NCI-H2171 (cell line): Measurements from ENCODE around the gene TACC3.

ENCODE experiments used
- DNase-seq: peaks from one replicate; lab custom pipeline; 2025; lab: John Stamatoyannopoulos, UW

TACC3 gene

DNA sequence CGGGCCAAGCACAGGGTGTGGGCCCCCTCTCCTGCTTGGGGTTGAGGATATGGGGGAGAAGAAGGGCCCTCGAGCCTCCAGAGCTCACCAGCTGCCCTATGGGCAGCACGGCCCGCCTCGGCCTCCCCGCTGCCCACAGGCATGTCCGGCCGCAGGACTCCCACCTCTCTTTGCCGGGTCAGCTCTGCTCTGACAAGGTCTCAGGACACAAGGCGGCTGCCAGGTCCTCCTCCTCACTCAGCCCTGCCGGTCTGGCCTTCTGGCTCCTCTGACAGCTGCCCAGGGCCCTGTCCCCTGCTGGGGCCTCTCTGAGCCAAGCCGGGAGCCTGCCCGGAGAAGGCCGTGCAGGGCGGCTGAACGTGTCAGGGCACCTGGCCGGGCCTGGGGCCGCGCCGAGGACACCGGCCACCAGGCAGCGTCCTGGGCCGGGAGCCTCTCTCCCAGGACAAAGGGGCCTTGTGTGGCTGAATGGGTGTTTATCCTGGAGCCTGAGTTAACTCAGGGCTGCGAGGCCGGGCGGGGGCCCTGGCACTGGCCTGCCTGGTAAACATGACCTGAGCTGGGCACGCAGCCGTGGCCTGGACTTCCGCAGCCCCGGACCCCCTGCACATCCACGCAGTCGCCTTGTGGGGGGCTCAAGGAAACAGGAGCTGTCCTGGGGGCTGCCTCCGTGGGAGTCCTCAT lies 25.7 kb downstream of the TACC3 start:
- DNase-seq, result no peak

DNA sequence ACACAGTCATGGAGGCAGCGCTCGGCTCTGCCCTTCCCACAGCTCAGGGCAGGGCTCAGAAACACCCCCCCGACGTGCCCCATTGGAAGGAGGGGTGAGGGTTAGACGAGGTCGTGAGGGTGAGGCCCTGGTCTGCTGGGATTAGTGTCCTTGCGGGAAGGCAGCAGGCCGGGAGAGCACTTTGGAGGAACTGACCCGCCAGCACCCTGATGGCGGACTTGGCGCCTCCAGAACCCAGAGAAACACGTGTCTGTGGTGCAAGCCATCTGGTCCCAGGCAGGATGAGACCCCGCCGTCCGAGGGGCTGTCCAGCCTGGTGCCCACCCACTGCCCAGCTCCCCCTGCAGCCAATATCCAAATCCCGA lies 26.3 kb downstream of the TACC3 start:
- DNase-seq, result no peak

DNA sequence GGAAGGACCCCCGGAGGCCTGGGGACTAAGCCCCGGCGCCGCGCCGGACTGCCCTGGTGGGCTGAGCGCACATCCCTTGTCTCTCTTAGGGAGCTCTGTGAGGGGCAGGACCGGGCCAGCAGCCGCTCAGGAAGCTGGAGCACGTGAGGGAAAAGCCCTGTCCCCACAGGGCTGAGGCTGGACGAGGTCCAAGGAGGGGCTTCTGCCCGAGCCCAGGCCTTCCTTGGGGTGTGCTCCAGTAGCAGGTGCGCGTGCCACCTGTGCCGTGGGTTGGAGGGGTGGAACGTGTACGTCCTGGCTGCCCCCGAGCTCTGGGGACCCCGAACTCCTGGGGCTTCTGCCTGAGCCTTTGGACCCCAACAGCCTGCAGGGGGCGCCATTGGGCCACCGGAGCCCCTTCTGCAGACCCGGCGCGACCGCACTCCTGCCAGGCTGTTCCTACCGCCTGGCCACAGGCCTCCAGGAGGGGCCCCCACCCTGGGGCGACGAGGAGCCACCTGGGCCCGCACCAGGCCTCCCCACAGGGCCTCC lies 27.2 kb downstream of the TACC3 start:
- peak; percentile 48 for DNase-seq

DNA sequence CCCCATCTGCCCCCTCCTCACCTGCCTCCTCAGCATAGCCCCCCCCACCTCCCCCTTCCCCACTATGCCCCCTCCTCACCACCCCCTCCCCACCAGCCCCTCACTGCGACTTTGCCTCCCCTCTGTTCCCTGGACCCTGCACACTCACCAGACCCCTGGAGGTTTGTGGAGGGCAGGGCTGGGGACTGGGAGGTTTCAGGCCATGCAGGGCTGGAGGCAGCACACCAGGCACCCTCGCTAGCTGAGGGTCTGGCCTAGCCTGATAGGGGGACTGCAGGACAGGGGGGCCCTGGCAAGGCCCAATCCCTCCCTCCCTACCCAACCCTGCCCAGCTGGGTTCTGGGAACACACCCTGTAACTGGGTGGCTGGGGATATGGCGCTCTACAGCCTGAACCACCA lies 28.0 kb downstream of the TACC3 start:
- no peak for DNase-seq

DNA sequence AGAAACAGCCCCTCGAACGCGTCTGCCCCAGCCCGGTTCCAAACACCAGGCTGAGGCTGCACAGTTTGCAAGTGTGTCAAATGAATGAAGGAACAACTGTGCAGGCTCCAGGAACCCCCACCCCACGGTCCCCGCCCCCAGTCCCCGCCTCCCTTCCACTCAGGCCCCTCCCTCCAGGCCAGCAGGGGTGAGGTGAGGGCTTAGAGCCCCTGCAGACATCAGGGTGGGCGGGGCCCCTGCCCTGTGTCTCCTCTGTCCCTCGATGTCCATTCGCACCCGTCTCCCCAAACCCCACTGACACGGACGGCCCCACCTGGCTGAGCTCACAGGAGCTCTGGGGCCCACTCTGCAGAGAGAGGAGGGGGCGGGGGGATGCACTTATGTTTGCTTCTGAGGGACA lies 28.5 kb downstream of the TACC3 start:
- DNase-seq, result no peak

DNA sequence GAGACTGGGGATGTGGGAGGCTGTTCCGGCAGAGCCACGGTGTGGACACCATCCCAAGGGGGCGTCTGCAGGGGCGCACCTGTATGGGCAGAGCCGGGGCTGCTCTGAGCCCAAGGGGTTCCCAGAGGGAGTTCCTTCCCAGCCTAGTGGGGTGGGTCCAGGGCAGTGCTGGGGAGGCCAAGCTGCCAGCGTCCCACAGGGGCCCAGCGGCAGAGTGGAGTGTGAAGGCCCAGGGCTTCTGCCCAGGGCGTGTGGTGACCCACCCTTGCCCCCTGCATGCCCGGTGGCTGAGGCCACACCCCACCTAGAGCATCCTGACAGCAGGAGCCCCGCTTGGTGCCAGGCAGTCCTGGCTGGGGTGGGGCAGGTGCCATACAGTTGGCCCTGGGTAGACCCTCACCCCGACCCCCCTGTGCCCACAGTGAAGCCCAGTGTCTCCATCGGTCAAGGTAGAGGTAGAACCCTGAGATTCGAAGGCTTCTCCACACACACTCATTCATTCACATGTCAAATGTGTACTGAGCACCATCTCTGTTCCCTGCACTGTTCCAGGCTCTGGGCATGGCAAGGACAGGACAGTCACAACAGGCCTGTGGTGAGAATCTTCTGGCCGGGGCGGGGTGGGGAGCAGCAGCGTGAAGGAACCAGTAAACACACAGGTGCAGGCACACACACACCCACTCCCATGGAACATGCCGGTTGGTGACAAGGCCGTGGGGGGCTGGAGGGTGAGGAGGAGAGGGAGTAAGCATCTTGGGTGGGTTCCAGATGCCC lies 29.2 kb downstream of the TACC3 start:
- no peak for DNase-seq

DNA sequence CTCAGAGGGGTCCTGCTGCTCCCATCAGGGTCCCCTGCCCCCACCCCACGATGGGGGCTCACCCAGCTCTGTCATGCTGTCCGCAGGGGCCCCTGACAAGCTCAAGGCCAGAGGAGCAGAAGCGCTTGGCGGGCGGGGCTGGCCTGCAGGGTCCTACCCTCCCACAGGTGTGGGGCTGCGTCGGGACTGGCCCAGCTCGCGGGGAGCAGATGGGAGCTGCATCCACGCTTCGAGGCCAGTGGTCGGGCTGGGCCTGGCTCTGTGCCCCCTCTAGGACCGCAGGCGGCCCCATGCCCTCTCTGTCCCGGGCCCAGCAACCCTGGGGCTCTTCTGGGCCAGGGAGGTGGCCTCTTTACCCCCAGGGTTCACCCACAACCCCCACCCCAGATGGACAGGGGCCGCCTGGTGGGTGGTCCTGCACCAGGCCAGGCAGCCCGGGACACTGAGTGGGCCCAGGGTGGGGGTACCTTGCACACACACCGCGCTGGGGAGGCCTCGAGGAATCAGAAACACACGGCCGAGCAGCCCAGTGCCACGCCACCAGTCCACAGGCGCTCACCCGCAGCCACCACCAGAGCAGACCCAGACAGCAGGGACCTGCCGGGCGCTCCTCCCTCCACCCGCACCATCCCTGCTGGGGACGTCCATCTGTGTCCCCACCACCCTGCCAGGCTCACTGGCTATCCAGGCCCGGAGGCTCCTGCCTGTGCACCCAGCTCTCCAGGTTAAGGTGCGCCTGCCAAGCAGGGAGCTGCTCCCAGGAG lies 30.0 kb downstream of the TACC3 start:
- no peak for DNase-seq

DNA sequence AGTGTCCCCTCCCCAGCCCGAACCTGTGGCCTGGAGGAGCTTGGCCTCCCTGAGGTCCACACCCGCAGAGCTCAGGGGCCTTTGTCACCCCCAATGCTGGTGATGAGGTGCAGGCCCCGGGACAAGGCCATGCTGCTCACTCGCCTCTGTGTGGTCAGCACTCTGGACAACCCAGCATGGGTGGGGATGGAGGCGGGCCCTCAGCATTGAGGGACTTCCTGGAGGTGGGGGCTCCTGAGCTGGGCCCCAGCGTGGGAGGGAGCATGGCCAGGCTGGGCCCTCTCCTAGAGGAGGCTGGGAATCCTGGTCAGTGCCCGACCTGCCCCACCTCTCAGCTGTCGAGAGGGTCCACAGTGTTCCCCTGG lies 30.6 kb downstream of the TACC3 start:
- no peak for DNase-seq

DNA sequence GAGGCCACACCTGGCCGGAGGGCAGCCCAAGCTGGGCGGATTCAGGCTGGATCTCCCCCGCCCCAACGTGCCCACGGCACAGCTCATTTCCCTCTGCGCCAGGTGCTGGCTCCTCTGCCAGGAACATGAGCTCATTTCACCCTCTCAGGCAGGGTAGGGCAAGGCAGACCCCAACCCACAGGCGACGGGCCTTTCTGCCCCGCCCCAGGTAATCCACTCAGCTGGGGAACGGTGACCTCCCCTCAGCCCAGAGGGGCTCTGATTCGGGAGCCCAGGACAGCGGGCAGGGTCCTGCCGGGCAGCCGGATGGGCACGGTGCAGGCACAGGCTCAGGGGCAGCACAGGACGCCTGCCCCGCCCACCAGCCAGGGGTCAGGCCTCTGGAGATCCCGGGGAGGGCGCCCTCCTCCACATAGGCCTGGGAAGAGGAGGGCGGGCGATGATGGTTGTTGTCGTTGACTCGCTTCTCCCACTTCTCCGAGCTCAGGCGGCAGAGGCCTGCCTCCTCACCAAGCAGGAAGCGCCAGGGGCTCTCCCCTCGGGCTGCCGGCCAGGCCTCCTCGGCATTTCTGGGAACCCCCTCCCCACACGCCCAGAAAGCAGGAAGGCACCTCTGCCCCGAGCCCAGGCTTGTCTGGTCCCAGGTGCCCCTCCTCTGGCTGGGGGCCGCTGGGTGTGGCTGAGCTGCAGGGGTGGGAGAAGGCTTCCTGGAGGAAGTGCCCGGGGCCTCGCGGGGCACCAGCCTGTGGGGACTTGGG lies 31.1 kb downstream of the TACC3 start:
- no peak for DNase-seq

DNA sequence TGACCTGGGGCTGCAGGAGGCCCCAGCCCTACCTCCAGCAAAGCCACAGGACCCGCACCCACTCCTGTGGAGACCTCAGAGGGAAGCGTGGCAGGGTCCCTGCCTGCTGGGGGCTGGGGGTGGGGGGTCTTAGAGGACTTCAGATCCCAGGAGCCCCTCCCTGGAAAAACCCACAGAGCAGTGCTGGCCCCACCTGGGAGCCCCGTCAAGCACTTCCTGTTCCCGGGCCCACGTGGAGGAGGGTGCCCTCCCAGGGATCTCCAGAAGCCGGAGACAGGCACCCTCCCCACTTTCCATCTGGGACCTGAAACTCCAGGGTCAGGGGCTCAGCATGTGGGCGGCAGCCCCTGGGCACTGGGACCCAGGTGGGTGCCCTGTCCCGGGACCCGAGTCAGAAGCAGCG lies 32.0 kb downstream of the TACC3 start:
- DNase-seq, result no peak

DNA sequence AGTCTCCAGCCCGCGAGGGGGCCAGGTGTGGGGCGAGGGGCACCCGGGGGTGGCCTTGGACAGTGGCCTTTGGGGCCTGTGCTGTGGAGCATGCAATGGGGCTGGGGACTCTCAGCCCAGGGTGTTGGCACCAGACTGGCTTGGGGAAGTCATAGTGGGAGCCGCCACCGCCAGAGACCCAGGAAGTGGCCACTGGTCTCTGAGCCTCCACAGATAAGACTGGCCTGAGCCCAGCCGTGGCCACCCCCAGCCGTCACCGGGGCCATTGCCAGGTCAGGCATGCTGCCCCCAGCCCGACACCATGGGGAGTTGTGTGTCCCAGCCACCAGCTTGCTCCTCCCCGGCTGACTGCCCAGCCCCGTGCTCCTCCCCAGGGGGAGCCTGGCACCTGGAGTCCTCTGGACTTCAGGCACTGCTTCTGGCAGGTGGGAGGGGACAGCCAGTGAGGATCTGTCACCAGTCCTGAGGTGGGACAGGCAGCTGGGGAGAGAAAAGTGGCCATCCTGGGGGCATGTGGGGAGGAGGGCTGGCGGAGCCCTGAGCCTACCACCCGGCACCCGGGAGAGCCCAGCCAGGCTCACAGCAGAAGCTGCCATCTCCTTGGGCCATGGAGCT lies 32.5 kb downstream of the TACC3 start:
- DNase-seq, result no peak

DNA sequence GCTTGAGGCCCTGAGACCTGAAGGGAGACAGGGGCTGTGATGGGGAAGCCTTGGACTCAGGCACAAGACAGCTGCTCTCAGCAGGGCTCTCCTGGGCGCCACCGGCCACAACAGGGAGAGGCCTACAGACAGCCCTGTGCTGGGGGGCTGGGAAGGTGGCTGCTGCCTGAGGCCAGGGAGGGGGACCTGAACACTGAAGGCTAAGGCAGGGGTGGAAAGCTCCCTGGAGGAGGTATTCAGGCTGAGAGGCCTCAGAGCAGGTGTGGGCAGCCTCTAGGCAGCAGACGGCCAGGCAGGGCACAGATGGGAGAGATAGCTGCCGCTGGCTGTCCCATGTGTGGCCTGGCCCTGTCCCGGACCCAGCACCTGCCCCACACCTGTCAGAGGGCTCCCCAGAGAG lies 33.0 kb downstream of the TACC3 start:
- peak; percentile 54 for DNase-seq

DNA sequence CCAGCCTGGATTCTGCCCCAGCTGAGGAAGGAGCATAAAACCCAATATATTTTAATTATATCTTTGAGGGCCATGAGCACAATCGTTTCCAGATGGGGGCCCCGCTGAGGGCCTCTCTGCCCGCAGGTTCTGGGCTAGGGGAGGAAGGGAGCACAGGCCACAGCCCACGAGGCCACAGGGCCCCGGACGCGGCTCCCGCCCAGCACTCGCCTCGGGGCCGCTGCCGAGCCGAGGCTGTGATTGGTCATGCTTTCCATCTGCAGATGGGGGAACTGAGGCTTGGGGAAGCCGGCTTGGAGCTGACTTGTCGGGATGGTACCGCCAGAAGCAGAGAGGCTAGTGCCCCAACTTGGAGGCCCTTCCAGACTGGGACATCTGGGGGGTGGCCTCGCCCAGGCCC lies 34.0 kb downstream of the TACC3 start:
- DNase-seq, result no peak

DNA sequence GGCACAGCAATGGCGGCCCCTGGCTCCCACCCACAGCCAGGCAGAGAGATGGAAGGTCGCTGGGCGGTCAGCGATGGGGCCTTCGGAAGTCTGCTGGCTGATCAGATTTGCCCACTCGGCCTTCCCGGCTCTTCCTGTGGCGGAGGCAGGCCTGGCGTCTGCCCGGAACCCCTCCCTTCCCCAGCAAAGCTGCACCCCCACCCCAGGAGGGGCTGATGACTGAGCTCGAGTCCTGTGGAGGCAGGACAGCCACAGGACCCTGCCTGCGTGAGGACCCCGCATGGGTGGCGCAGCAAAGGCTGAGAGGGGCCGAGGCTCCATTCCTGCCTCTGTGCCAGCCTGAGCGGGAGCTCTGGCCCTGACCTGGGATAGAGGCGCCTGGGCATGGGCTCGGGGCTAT lies 34.8 kb downstream of the TACC3 start:
- no peak for DNase-seq

DNA sequence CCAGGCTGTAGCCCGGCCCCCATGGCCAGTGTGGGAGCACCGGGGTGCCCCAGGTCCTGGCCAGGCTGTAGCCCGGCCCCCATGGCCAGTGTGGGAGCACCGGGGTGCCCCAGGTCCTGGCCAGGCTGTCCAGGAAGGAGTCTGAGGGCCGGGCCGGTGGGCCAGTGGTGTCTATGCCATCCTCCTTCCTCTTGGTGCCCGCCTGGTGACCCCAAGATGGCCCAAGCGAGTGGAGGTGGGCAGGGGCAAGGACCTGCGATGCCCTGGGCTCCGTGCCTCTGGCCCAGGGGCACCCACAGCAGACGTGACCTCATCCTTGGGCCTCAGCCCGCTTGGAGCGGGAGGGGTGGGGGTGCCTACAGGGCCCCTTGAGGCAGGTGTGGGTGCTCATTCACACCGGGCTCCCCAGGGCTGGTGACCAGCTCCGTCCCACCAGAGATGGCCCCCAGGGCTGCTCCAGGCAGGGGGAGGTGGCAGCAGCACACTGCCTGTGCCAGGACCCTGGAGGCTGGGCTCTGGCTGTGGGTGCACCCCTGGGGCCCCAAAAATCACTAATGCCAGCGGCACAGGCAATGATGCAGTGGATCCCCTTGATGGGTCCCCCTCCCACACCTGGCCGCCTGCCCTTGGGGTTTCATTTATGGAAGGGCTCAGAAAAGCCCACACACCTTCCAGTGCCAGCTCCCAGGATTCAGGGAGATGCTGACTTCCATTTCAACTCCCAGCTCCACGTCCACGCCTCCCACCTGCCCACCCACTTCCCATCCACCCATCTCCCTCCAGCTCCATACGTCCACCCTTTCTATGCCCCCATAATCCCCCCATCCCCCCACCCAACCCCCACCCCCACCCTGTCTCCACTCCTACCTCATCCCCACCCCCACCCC lies 35.8 kb downstream of the TACC3 start:
- DNase-seq, result no peak

DNA sequence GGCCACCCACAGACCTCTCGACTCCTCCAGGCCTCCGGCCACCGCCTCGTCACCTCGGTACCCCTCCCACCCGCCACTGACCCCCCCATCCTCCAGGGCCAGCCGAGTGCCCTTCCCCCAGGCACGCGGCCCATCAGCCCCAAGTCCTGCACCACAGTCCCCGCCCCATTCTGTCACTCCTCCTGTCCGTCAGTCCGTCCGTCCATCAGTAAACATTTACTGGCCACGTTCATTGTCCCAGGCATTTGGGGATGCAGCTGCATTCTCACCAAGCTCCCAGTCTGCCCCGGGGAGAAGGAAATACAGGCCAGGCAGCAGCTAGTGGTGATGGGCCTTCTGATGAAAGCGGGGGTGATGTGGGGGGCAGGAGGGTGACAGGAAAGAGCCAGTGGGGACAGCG lies 36.5 kb downstream of the TACC3 start:
- no peak for DNase-seq

DNA sequence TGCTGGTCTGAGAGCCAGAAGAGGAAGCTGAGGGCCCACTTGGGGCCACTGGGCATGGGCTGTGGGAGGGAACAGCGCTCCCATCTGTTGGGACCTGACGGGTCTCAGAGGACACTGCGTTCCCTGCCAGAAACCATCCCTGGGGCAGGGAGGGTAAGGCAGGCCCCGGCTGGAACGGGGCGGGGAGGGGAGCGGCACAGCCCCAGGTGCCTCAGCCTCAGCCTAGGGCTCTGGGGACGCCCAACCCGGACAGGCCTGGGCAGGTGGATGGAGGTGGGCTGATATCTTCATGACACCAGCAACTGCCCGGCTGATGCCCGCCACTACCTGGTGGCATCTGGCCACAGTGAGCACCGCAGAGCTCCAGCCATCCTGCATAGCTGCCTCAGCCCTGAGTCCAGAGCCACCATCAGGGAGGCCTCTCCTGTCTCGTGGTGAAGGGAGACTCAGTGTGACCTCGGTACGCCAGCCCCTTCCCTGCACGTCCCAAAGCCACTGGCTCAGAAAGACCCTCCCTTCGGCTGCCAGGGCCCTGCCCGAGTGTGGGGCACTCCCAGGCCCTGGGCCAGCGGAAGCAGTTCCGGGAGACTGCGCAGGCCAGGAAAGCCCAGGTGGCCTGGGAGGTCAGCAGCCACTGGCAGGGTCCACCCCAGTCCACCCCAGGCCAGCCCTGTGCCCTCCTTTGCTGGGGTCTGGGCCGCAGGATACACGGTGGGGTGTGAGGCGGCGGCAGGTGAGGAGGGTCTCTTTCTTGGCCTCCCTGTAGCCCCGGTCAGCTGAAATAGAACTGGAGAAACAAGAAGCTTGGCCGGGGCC lies 37.2 kb downstream of the TACC3 start:
- DNase-seq, result no peak

DNA sequence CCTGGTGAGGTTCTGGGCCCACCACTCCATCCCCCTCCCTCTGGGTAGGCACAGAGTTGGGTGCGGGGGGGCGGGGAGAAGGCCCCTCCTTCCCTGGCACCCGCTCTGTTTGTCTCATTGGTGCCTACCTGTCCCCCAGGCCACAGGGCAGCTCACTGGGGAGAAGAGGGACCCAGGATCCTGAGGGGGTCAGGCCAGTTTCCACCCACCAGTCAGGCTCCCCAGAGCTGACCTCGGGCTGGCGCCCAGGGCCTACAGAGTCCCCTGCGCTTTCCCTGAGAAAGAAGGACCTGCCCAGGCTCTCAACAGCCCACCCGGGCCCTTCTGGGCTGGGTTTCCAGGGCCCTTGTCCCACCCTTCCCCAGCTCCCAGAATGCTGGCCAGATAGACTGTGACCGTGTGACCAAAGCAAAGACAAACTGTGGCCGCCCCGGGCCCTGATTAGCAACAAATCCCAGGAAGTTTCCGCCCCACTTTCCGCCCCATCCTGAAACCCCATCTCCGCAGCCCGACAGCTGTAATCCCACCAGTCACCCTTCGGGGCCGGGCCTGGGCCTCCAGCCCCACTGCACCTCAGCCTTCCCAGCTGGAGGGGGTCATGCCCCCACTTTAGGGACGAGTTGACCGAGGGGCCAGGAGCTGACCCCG lies 38.0 kb downstream of the TACC3 start:
- no peak for DNase-seq

DNA sequence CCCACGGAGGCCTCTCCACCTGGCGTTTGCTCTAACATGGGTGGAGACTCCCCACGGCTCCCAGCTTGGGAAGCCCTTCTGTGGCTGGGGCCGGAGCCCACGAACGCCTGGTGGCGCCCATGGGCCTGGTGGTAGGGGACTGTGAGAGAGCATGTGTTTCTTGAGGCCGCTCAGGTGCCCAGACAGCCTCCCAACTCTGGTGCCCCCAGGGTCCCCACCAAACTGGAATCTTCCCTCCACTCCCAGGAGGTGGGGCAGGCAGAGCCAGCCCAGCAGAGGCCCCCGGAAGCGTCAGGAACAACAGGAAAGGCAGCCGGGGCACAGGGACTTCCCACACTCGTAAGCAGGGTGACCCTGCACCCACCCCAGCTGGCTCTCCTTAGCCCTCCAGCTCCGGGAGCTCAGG lies 38.5 kb downstream of the TACC3 start:
- DNase-seq, result no peak
